Measurements from ENCODE around the gene LMAN2. TPM values are rescaled to one million over a fixed set of nuclear protein-coding genes. Genes with fewer than 3 reads are reported as not detected.

LMAN2 gene
- total RNA-seq, 4 donors from 2014 or later: 119 to 191 (median 160) TPM

DNA sequence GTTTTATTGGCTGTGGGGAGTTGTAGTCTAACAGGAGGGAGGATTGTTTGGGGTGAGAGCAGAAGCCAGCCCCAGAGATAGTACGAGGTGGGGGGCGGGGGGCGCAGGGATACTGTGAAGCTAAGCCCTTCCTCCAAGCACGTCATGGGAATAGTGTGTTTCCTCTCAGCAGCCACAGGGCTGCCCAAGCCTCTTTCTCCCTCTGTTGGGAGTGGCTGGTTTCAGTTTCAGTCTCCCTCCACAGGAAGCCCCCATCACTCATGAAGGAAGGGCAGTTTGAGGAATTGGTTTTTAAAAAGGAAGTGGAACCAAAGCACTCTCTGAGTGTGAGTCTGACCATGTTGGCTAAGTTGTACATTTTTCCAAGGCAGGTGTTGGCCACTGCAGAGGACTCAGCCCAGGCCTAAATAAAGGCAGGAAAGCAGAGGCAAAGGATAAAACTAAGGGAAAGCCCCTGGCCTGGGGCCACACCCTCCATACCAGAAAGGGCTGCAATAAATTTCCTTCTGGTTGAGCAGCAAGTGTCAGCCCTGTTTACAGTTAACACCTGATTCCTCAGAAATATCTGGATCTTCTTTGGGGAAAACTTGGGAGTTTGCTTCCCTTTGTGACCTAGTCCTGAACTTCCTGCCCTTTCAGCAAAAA, 51.1 kb downstream of the LMAN2 start:
- H3K9me3 ChIP-seq: no peaks in the 10 kb centered on the region
- H3K36me3 ChIP-seq: peaks cover 13% of the 10 kb centered on the region
- 24% methylated on average over 4 of the region's 4 CpGs for WGBS
- H3K4me3 ChIP-seq: no peak overlapping the region
- peak in 1 of 2 donors; percentile 78 for DNase-seq (ENCODE audit: low spot score in 2 of 2)
- TF ChIP-seq EP300 (IDR thresholded peaks at IDR 0.05): no peak
- no peaks in the 10 kb centered on the region for H3K27me3 ChIP-seq
- H3K4me1 ChIP-seq: peaks cover 68% of the 10 kb centered on the region
- peak overlapping the region; percentile 85 for H3K27ac ChIP-seq

DNA sequence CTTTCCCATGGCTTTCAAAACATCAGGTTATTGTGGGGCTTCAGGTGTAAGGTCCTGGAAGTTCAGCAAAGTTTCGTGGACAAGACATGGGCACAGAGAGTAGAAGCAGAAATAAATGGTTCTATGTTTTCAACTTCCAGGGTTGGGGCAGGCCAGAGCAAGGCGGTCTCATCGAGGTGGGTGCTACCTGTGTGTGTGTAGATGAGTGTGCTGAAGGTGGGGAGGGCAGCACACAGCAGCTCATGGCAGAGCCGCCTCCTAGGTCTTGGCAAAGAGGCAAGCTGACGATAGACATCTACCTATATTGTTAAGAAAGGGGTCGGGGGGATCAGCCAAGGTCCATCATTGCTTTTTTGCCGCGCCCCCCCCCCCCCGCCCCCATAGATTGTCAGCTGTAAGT, 51.8 kb downstream of the LMAN2 start:
- no peaks in the 10 kb centered on the region for H3K27me3 ChIP-seq
- WGBS: 72% methylated on average over 9 of the region's 9 CpGs
- DNase-seq (ENCODE audit: low spot score in 2 of 2): no peak
- H3K9me3 ChIP-seq: no peaks in the 10 kb centered on the region
- TF ChIP-seq POLR2AphosphoS5 (IDR thresholded peaks at IDR 0.05) (no peak), EP300 (IDR thresholded peaks at IDR 0.05) (no peak), POLR2A (IDR thresholded peaks at IDR 0.05) (no peak)
- TF ChIP-seq, protein P1, sequence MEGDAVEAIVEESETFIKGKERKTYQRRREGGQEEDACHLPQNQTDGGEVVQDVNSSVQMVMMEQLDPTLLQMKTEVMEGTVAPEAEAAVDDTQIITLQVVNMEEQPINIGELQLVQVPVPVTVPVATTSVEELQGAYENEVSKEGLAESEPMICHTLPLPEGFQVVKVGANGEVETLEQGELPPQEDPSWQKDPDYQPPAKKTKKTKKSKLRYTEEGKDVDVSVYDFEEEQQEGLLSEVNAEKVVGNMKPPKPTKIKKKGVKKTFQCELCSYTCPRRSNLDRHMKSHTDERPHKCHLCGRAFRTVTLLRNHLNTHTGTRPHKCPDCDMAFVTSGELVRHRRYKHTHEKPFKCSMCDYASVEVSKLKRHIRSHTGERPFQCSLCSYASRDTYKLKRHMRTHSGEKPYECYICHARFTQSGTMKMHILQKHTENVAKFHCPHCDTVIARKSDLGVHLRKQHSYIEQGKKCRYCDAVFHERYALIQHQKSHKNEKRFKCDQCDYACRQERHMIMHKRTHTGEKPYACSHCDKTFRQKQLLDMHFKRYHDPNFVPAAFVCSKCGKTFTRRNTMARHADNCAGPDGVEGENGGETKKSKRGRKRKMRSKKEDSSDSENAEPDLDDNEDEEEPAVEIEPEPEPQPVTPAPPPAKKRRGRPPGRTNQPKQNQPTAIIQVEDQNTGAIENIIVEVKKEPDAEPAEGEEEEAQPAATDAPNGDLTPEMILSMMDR (IDR thresholded peaks at IDR 0.05): no peak
- peaks cover 17% of the 10 kb centered on the region for H3K36me3 ChIP-seq
- no peak overlapping the region for H3K4me3 ChIP-seq
- H3K4me1 ChIP-seq: peaks cover 61% of the 10 kb centered on the region
- H3K27ac ChIP-seq: peak overlapping the region; percentile 85

DNA sequence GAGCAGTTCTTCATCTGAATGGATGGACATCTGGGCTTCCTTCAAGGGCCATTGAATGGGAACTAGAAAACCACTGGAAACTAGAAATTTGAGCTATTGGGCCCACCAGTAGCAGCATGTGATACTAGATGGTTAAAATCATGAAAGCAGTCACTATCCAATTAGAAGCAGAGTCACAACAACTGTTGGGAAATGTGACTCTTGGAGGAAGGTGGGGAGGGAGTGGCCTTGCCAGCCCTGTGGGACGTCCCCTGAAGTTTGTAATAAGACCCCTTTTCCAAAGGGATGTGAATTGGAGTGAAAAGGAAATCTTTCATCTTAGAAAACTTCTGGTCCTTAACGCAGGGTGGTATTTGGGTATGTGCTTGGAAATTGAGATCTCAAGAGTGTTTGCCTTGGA, 53.5 kb downstream of the LMAN2 start:
- Histone ChIP-seq H3K27ac (no peak overlapping the region), H3K4me1 (peaks cover 51% of the 10 kb centered on the region), H3K27me3 (no peaks in the 10 kb centered on the region), H3K9me3 (no peaks in the 10 kb centered on the region), H3K36me3 (peaks cover 35% of the 10 kb centered on the region), H3K4me3 (no peak overlapping the region)
- TF ChIP-seq POLR2AphosphoS5 (IDR thresholded peaks at IDR 0.05) (no peak), POLR2A (IDR thresholded peaks at IDR 0.05) (no peak), EP300 (IDR thresholded peaks at IDR 0.05) (no peak)
- TF ChIP-seq, protein P1 (IDR thresholded peaks at IDR 0.05): no peak
- no peak for DNase-seq (ENCODE audit: low spot score in 2 of 2)
- 77% methylated on average over 2 of the region's 2 CpGs for WGBS

DNA sequence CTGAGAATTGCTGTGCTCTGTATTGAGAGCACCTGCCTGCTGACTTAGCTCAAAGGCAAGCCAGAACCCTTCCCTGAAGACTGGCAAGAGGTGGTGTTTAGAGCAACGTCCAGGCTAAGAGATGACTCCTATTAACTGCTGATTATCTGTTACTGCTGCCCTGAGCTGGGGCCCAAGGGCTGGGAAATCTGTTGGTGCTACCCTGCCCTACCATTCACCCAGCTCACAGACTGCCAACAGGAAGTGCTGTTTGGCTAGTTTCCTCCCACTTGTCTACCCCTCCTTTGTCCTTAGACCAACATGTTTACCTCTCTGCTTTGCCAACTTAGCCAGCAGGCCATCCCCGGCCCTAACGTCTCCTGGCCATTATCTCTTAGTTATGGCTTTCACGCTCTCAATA, 54.9 kb downstream of the LMAN2 start:
- TF ChIP-seq, protein P1 (IDR thresholded peaks at IDR 0.05): no peak
- TF ChIP-seq EP300 (IDR thresholded peaks at IDR 0.05): no peak
- no peak for TF ChIP-seq POLR2A (IDR thresholded peaks at IDR 0.05)
- no peak for TF ChIP-seq POLR2AphosphoS5 (IDR thresholded peaks at IDR 0.05)
- Histone ChIP-seq H3K4me1 (peaks cover 37% of the 10 kb centered on the region), H3K4me3 (no peak overlapping the region), H3K36me3 (peaks cover 48% of the 10 kb centered on the region), H3K9me3 (no peaks in the 10 kb centered on the region), H3K27me3 (no peaks in the 10 kb centered on the region), H3K27ac (no peak overlapping the region)
- 55% methylated on average over 4 of the region's 4 CpGs for WGBS
- no peak for DNase-seq (ENCODE audit: low spot score in 2 of 2)

DNA sequence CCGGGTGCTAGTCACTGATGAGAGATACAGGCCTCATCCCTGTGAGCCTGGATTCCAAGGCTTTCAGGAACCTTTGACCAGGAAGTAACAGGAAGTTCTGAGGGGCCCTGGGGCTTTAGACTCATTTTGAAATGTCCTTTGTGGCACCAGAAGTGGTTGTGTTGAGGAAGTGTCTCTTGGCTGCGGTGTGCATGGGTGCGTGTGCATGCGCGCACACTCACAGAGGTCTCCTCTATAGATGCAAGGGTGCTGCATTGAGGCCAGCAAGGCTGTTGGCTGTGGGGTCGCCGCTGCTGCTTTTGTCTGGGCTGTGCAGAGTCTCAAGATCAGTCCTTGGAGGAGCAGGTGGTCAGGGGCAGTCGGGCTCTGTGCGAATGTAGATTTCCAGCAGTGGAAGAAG, 55.5 kb downstream of the LMAN2 start:
- no peak overlapping the region for H3K27ac ChIP-seq
- H3K4me1 ChIP-seq: peaks cover 31% of the 10 kb centered on the region
- DNase-seq (ENCODE audit: low spot score in 2 of 2): no peak
- TF ChIP-seq, protein P1 (IDR thresholded peaks at IDR 0.05): no peak
- no peak for TF ChIP-seq EP300 (IDR thresholded peaks at IDR 0.05)
- TF ChIP-seq POLR2A (IDR thresholded peaks at IDR 0.05): no peak
- no peak for TF ChIP-seq POLR2AphosphoS5 (IDR thresholded peaks at IDR 0.05)
- no peak overlapping the region for H3K4me3 ChIP-seq
- H3K9me3 ChIP-seq: no peaks in the 10 kb centered on the region
- WGBS: 95% methylated on average over 5 of the region's 9 CpGs
- no peaks in the 10 kb centered on the region for H3K27me3 ChIP-seq
- peaks cover 55% of the 10 kb centered on the region for H3K36me3 ChIP-seq

DNA sequence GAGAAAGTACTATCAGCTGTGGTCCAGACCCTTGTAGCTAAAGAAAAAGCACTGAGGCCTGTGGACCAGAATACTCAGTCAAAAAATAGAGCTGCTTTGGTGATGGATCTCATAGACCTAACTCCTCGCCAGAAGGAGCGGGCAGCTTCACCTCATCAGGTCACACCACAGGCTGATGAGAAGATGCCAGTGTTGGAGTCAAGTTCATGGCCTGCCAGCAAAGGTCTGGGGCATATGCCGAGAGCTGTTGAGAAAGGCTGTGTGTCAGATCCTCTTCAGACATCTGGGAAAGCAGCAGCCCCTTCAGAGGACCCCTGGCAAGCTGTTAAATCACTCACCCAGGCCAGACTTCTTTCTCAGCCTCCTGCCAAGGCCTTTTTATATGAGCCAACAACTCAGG, 56.8 kb downstream of the LMAN2 start:
- no peak for DNase-seq (ENCODE audit: low spot score in 2 of 2)
- Histone ChIP-seq H3K4me3 (no peak overlapping the region), H3K4me1 (peaks cover 18% of the 10 kb centered on the region), H3K27me3 (no peaks in the 10 kb centered on the region), H3K9me3 (no peaks in the 10 kb centered on the region), H3K27ac (no peak overlapping the region), H3K36me3 (peaks cover 66% of the 10 kb centered on the region)
- TF ChIP-seq, protein P1 (IDR thresholded peaks at IDR 0.05): no peak
- TF ChIP-seq POLR2AphosphoS5 (IDR thresholded peaks at IDR 0.05): no peak
- TF ChIP-seq POLR2A (IDR thresholded peaks at IDR 0.05): no peak
- no peak for TF ChIP-seq EP300 (IDR thresholded peaks at IDR 0.05)
- 93% methylated on average over 2 of the region's 3 CpGs for WGBS

Measured in suprapubic skin (tissue), 4 donors.